Kidney (tissue), 14 donors: Measurements from ENCODE around the gene MTMR4. TPM values are rescaled to one million over a fixed set of nuclear protein-coding genes. Genes with fewer than 3 reads are reported as not detected.

Experiments used
- DNase-seq, 5 donors: peaks; one replicate each; pipeline ENCODE4 v3.0.0-alpha.2; 2013 to 2020
- FAIRE-seq: peaks from 2 replicates; lab custom pipeline; 2012; peaks lifted over from hg19 to GRCh38; lab: Jason Lieb, UNC
- H3K27ac ChIP-seq, 2 donors: one replicate each; pipeline ENCODE4 v1.7.0; 2013; ENCODE audit warnings: low read depth in 2 of 2, low read length in 2 of 2, inconsistent platforms in 1 of 2
- H3K27me3 ChIP-seq: one replicate; pipeline ENCODE4 v1.7.1; 2013; ENCODE audit warnings: low read length, inconsistent platforms; ENCODE audit not compliant: control insufficient read depth, insufficient read depth
- H3K36me3 ChIP-seq, 3 donors: one replicate each; pipeline versions ENCODE4 v1.7.0 to v1.7.1; 2013; ENCODE audit warnings: low read length in 3 of 3, control low read depth in 1 of 3, inconsistent platforms in 1 of 3; ENCODE audit not compliant: insufficient read depth in 3 of 3, control insufficient read depth in 2 of 3
- H3K4me1 ChIP-seq, 3 donors: one replicate each; pipeline versions ENCODE4 v1.7.0 to v1.7.1; 2013; ENCODE audit warnings: low read length in 3 of 3, inconsistent platforms in 1 of 3, low read depth in 1 of 3; ENCODE audit not compliant: control insufficient read depth in 2 of 3, insufficient read depth in 2 of 3
- H3K4me3 ChIP-seq, 3 donors: one replicate each; pipeline versions ENCODE4 v1.7.0 to v1.8.1; 2013; ENCODE audit warnings: low read length in 3 of 3, control low read depth in 1 of 3, inconsistent platforms in 1 of 3
- H3K9ac ChIP-seq, 3 donors: one replicate each; pipeline versions ENCODE4 v1.7.0 to v1.7.1; 2013; ENCODE audit warnings: low read length in 3 of 3, control low read depth in 1 of 3, inconsistent platforms in 1 of 3
- H3K9me3 ChIP-seq, 3 donors: one replicate each; pipeline versions ENCODE4 v1.7.0 to v1.7.1; 2013; ENCODE audit warnings: low read length in 3 of 3, control low read depth in 1 of 3, inconsistent platforms in 1 of 3; ENCODE audit not compliant: control insufficient read depth in 2 of 3, insufficient read depth in 1 of 3
- CTCF ChIP-seq: IDR thresholded peaks from 3 replicates; pipeline ENCODE4 v1.5.1; 2012; ENCODE audit warnings: mild to moderate bottlenecking, moderate library complexity, borderline replicate concordance; ENCODE audit not compliant: insufficient read depth; ENCODE audit errors: extremely low read depth
- intact Hi-C: fragments of 100-400 bp; cut with DNase I; formaldehyde crosslinking; loops from one replicate; pipeline ENCODE4 v1.11.1; 2022
- polyA plus RNA-seq: library from polyadenylated mRNA; stranded (reverse); fragments of 350-450 nt; fragmentation: Illumina TruSeq; extraction: RNeasy Lipid Tissue Mini Kit (QIAGEN cat#74804); gene quantifications from one replicate; pipeline ENCODE4 v1.2.3, GENCODE V29; 2014; ENCODE audit warnings: low read depth, low replicate concordance; ENCODE audit not compliant: insufficient read depth
- total RNA-seq: library from RNA; stranded (reverse); fragmentation: NEBNext Ultra II Directional; extraction: Animal tissue kit (Norgen Biotek cat#: 25700); gene quantifications from one replicate; pipeline ENCODE4 v1.2.1, GENCODE V29; 2021
- donor health status: control.
- donor health status: control.
- donor health status: control.
- donor health status: control.
- donor health status: control.
- donor health status: DM: yes; HTN: yes; CAD: no.
- donor health status: Normal renal cell carcinoma (clear cell type).

Gene MTMR4
- total and polyA plus RNA-seq, 2 donors from 2014 or later, result 13.3 to 42.9 TPM

DNA sequence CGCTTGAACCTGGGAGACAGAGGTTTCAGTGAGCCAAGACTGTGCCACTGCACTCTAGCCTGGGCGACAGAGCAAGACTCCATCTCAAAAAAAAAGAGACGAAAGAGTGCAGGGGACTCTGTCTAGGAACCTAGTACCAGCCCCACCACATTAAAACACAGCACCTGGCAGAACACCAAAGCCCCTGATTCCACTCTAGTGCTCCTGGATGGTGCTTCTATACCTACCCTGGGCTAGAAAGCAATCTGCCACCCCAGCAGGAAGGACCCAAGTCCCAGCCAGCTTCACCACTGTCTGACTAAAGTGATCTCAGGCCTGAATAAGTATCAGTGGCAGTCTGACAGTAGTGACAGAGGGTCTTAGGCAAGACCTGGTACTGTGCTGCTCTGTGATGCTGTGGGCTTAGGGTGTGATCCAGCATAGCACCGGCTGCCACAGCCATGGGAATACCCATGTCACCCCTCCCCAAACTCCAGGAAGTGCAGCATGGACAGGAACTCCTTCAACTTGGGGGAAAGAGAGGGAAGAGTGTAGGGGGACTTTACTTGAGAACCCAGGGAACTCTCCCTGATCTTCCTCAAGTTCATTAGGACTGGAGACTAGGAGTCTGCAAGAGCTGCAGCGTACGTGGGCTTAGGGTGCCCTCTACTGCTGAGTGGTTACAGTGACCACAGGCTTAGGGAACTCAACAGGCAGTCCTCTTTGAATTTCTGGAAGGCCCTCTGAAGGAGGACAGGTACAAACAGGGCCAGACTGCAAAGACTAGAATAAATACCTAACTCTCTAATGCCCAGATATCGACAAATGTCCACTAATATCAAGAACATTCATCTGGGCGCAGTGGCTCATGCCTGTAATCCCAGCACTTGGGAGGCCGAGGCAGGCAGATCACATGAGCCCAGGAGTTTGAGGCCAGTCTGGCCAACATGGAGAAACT is 67.1 kb downstream of the MTMR4 start:
- Histone ChIP-seq H3K9ac (no peak overlapping the region), H3K4me1 (no peaks in the 10 kb centered on the region), H3K36me3 (no peaks in the 10 kb centered on the region), H3K9me3 (no peaks in the 10 kb centered on the region), H3K4me3 (no peak overlapping the region), H3K27ac (no peak overlapping the region), H3K27me3 (no peaks in the 10 kb centered on the region)
- FAIRE-seq (no peak), DNase-seq (peak in 4 of 5 donors; percentile 56 to 78 (median 75))
- intact Hi-C loops, result loop anchor here (10.0 kb wide), 1 partner anchor 143 kb away; no protein-coding TSS in a partner anchor
- TF ChIP-seq CTCF, result peak; percentile 76

DNA sequence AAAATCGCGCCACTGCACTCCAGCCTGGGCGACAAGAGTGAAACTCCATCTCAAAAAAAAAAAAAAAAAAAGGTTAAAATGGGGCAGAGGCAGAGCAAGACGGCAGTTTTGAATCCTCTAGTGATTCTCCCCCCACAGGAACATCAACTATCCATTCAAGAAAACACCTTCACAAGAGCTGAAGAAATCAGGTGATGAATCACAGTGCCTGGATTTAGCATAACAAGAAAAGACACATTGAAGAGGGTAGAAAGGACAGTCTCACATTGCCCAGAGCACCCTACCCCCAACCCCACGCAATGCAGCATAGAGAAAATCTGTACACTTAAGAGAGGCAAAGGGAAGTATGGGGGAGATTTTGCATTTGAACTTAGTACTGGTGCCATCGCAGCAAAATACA is 68.4 kb downstream of the MTMR4 start:
- no peak overlapping the region for H3K9ac ChIP-seq
- H3K4me3 ChIP-seq, result no peak overlapping the region
- no peak for TF ChIP-seq CTCF
- H3K27me3 ChIP-seq, result no peaks in the 10 kb centered on the region
- H3K9me3 ChIP-seq, result no peaks in the 10 kb centered on the region
- DNase-seq, result no peak
- H3K27ac ChIP-seq, result no peak overlapping the region
- H3K4me1 ChIP-seq, result no peaks in the 10 kb centered on the region
- FAIRE-seq, result no peak
- no peaks in the 10 kb centered on the region for H3K36me3 ChIP-seq
- intact Hi-C loops, result loop anchor here (10.0 kb wide), 1 partner anchor 141 kb away; no protein-coding TSS in a partner anchor

Other genes starting within 250 kb of the MTMR4 start
- 0.47 TPM for gene MPO, start 233.7 kb downstream of the MTMR4 start, total RNA-seq
- not detected for gene MPO, start 233.7 kb downstream of the MTMR4 start, polyA plus RNA-seq
- gene TSPOAP1, start 185.8 kb downstream of the MTMR4 start, total RNA-seq, result 30.6 TPM
- gene TSPOAP1, start 185.8 kb downstream of the MTMR4 start, polyA plus RNA-seq, result 12.5 TPM
- gene SUPT4H1, start 162.4 kb downstream of the MTMR4 start, total RNA-seq, result 60.5 TPM
- gene SUPT4H1, start 162.4 kb downstream of the MTMR4 start, polyA plus RNA-seq, result 129 TPM
- 9.5 TPM for gene RNF43, start 97.1 kb downstream of the MTMR4 start, total RNA-seq
- 7.8 TPM for gene RNF43, start 97.1 kb downstream of the MTMR4 start, polyA plus RNA-seq
- gene HSF5, start 26.2 kb downstream of the MTMR4 start, total RNA-seq, result 0.19 TPM
- not detected for gene HSF5, start 26.2 kb downstream of the MTMR4 start, polyA plus RNA-seq
- gene TEX14, start 177.4 kb upstream of the MTMR4 start, total RNA-seq, result 0.22 TPM
- 0.09 TPM for gene TEX14, start 177.4 kb upstream of the MTMR4 start, polyA plus RNA-seq
- 20.2 TPM for gene RAD51C, start 178.0 kb upstream of the MTMR4 start, total RNA-seq
- gene RAD51C, start 178.0 kb upstream of the MTMR4 start, polyA plus RNA-seq, result 29.3 TPM
- 0.82 TPM for gene PPM1E, start 241.2 kb upstream of the MTMR4 start, total RNA-seq
- 0.47 TPM for gene PPM1E, start 241.2 kb upstream of the MTMR4 start, polyA plus RNA-seq